DND-41 (cell line): ENCODE results near the gene ZNG1A.
"Not testable (repeated sequence)": the region's sequence is repeated elsewhere in the genome, so short reads cannot be mapped to it uniquely, and the experiment has no call there.

Experiments
- CTCF ChIP-seq: IDR thresholded peaks from 2 replicates; pipeline ENCODE4 v1.5.1; 2012; ENCODE audit warnings: borderline replicate concordance, low read length, moderate library complexity, mild to moderate bottlenecking; ENCODE audit not compliant: poor library complexity, severe bottlenecking; ENCODE audit errors: extremely low read depth
- EZH2 ChIP-seq: IDR thresholded peaks from 3 replicates; pipeline ENCODE4 v1.6.1; 2012; ENCODE audit warnings: borderline replicate concordance, low read depth, mild to moderate bottlenecking, moderate library complexity, low read length, inconsistent platforms; ENCODE audit not compliant: severe bottlenecking

- TF ChIP-seq CTCF, EZH2: not testable (repeated sequence)
Measured at GRCh38 chr9:98775-99174, 80.1 kb downstream of the ZNG1A start.
